H1 (cell line): ENCODE measurements around the gene OPCML. TPM values are rescaled to one million over a fixed set of nuclear protein-coding genes. Genes with fewer than 3 reads are reported as not detected.

Experiments used
- CTCF ChIA-PET: fragments of 300-600 bp; sonication (Branson Sonifier 250); formaldehyde crosslinking; loops from one replicate; lab custom pipeline; 2021; ENCODE audit not compliant: partially characterized antibody; lab: Charles Lee
- POLR2A ChIA-PET: fragments of 300-600 bp; sonication (Branson Sonifier 250); formaldehyde crosslinking; loops from one replicate; lab custom pipeline; 2021; ENCODE audit warnings: inconsistent platforms; ENCODE audit not compliant: partially characterized antibody; lab: Charles Lee
- DNase-seq, 2 experiments: peaks; one replicate each; pipeline versions ENCODE4 v3.0.0 to v3.0.0-alpha.2; 2010 to 2022; ENCODE audit warnings: low spot score in 2 of 2, low read depth in 1 of 2, mixed read lengths in 1 of 2
- FAIRE-seq: peaks from 2 replicates; lab custom pipeline; 2011; peaks lifted over from hg19 to GRCh38; lab: Jason Lieb, UNC
- H2AFZ ChIP-seq: 2 replicates; pipeline ENCODE4 v1.8.1; 2012; ENCODE audit warnings: low read length, inconsistent platforms
- H2AK5ac ChIP-seq: 2 replicates; pipeline ENCODE4 v1.6.1; 2013; ENCODE audit warnings: low read depth, low read length
- H2BK120ac ChIP-seq: replicated peaks from 2 replicates; pipeline ENCODE3; 2013; ENCODE audit warnings: low read depth, low read length, inconsistent platforms
- H2BK12ac ChIP-seq: 2 replicates; pipeline ENCODE4 v1.6.1; 2013; ENCODE audit warnings: low read depth, low read length
- H2BK15ac ChIP-seq: 2 replicates; pipeline ENCODE4 v1.6.1; 2013; ENCODE audit warnings: low read length
- H2BK20ac ChIP-seq: 2 replicates; pipeline ENCODE4 v1.6.1; 2013; ENCODE audit warnings: low read length
- H2BK5ac ChIP-seq: 2 replicates; pipeline ENCODE4 v1.6.1; 2013; ENCODE audit warnings: low read depth, low read length
- H3K14ac ChIP-seq: 2 replicates; pipeline ENCODE4 v1.6.1; 2013; ENCODE audit warnings: inconsistent platforms; ENCODE audit not compliant: insufficient read length
- H3K18ac ChIP-seq: 2 replicates; pipeline ENCODE4 v1.6.1; 2013; ENCODE audit warnings: low read length; ENCODE audit errors: extremely low read depth
- H3K23ac ChIP-seq: 2 replicates; pipeline ENCODE4 v1.6.1; 2013; ENCODE audit warnings: inconsistent platforms; ENCODE audit not compliant: insufficient read length
- H3K23me2 ChIP-seq: 2 replicates; pipeline ENCODE4 v1.6.1; 2013; ENCODE audit warnings: low read depth, low read length
- H3K27ac ChIP-seq: 2 replicates; pipeline ENCODE4 v1.6.1; 2011; ENCODE audit warnings: low read depth, low read length, inconsistent platforms
- H3K27me3 ChIP-seq, 4 experiments: replicated peaks in 1 of 4; 1 replicate in 1 of 4; 2 replicates in 3 of 4; pipeline versions ENCODE4 v1.6.1 to v1.8.1; 2011 to 2013; ENCODE audit warnings: low read length in 3 of 4, mild to moderate bottlenecking in 3 of 4, inconsistent platforms in 2 of 4, mixed read lengths in 2 of 4, moderate library complexity in 1 of 4; ENCODE audit not compliant: control insufficient read depth in 3 of 4, insufficient read depth in 3 of 4; ENCODE audit errors: extremely low read depth in 1 of 4
- H3K36me3 ChIP-seq, 4 experiments: 2 replicates each; pipeline versions ENCODE4 v1.6.1 to v1.8.1; 2011 to 2013; ENCODE audit warnings: mild to moderate bottlenecking in 4 of 4, low read length in 3 of 4, moderate library complexity in 2 of 4, control low read depth in 1 of 4, inconsistent platforms in 1 of 4; ENCODE audit not compliant: insufficient read depth in 4 of 4, control insufficient read depth in 2 of 4
- H3K4ac ChIP-seq: replicated peaks from 2 replicates; pipeline ENCODE3; 2013; ENCODE audit warnings: low read length, low read depth, mixed read lengths, inconsistent platforms; ENCODE audit not compliant: insufficient read length
- H3K4me1 ChIP-seq, 4 experiments: replicated peaks in 1 of 4; 1 replicate in 1 of 4; 2 replicates in 3 of 4; pipeline versions ENCODE4 v1.6.1 to v1.8.1; 2011 to 2013; ENCODE audit warnings: low read length in 3 of 4, inconsistent platforms in 2 of 4, mixed read lengths in 1 of 4; ENCODE audit not compliant: insufficient read depth in 4 of 4, control insufficient read depth in 3 of 4
- H3K4me2 ChIP-seq, 2 experiments: 2 replicates each; pipeline versions ENCODE4 v1.6.1 to v1.8.1; 2011 to 2013; ENCODE audit warnings: low read depth in 2 of 2, low read length in 2 of 2, control low read depth in 1 of 2, inconsistent platforms in 1 of 2, mild to moderate bottlenecking in 1 of 2; ENCODE audit not compliant: insufficient read depth in 1 of 2
- H3K4me3 ChIP-seq, 4 experiments: fragments of 200-600, 300-600 bp in 1 of 4; sonication (generic), shearing (Covaris generic), sonication (Bioruptor Twin) in 1 of 4; 2 replicates each; pipeline versions ENCODE4 v1.5.1 to v1.8.1; 2011 to 2016; ENCODE audit warnings: low read length in 4 of 4, low read depth in 3 of 4, control low read depth in 2 of 4, inconsistent platforms in 2 of 4, mild to moderate bottlenecking in 2 of 4, mixed read lengths in 1 of 4, moderate library complexity in 1 of 4; ENCODE audit not compliant: insufficient read depth in 2 of 4; ENCODE audit errors: extremely low read depth in 1 of 4
- H3K56ac ChIP-seq: replicated peaks from 2 replicates; pipeline ENCODE3; 2013; ENCODE audit warnings: low read depth, mild to moderate bottlenecking, mixed read lengths, low read length, inconsistent platforms; ENCODE audit not compliant: insufficient read length
- H3K79me1 ChIP-seq: 2 replicates; pipeline ENCODE4 v1.6.1; 2013; ENCODE audit warnings: low read depth, low read length, control low read depth
- H3K79me2 ChIP-seq, 2 experiments: 2 replicates each; pipeline versions ENCODE4 v1.6.1 to v1.8.1; 2012 to 2013; ENCODE audit warnings: low read length in 2 of 2, mild to moderate bottlenecking in 2 of 2, inconsistent platforms in 1 of 2; ENCODE audit not compliant: insufficient read depth in 2 of 2, control insufficient read depth in 1 of 2
- H3K9ac ChIP-seq, 4 experiments: replicated peaks in 1 of 4; 1 replicate in 1 of 4; 2 replicates in 3 of 4; pipeline versions ENCODE4 v1.6.1 to v1.8.1; 2011 to 2013; ENCODE audit warnings: low read depth in 3 of 4, low read length in 3 of 4, control low read depth in 2 of 4, mild to moderate bottlenecking in 2 of 4, moderate library complexity in 2 of 4, inconsistent platforms in 1 of 4; ENCODE audit errors: extremely low read depth in 1 of 4
- H3K9me3 ChIP-seq, 2 experiments: 2 replicates each; pipeline versions ENCODE4 v1.6.1 to v1.8.1; 2012 to 2013; ENCODE audit warnings: mild to moderate bottlenecking in 2 of 2, moderate library complexity in 2 of 2, control low read depth in 1 of 2, inconsistent platforms in 1 of 2, low read depth in 1 of 2, low read length in 1 of 2, mixed read lengths in 1 of 2; ENCODE audit not compliant: insufficient read depth in 2 of 2
- H4K20me1 ChIP-seq, 2 experiments: replicated peaks in 1 of 2; 2 replicates each; pipeline versions ENCODE3 to v1.8.1; 2011 to 2013; ENCODE audit warnings: inconsistent platforms in 2 of 2, low read length in 2 of 2, mild to moderate bottlenecking in 1 of 2; ENCODE audit not compliant: insufficient read depth in 2 of 2, control insufficient read depth in 1 of 2
- H4K5ac ChIP-seq: 2 replicates; pipeline ENCODE4 v1.6.1; 2013; ENCODE audit warnings: low read length, low read depth, mixed read lengths, inconsistent platforms; ENCODE audit not compliant: insufficient read length
- H4K8ac ChIP-seq: 2 replicates; pipeline ENCODE4 v1.8.0; 2013; ENCODE audit warnings: mild to moderate bottlenecking, moderate library complexity, low read length, inconsistent platforms; ENCODE audit not compliant: insufficient read depth; ENCODE audit errors: extremely low read depth
- H4K91ac ChIP-seq: replicated peaks from 2 replicates; pipeline ENCODE3; 2013; ENCODE audit warnings: low read length, mixed read lengths, inconsistent platforms; ENCODE audit not compliant: insufficient read length
- MAFK ChIP-seq: IDR thresholded peaks from 2 replicates; pipeline ENCODE4 v1.6.1; 2012; ENCODE audit warnings: low read depth, mild to moderate bottlenecking, improper control_type of control experiment, low read length
- ZNF274 ChIP-seq: IDR thresholded peaks from 2 replicates; pipeline ENCODE4 v1.7.0; 2012; ENCODE audit warnings: low read length, borderline replicate concordance; ENCODE audit errors: extremely low read depth
- whole genome bisulfite sequencing, 2 experiments: shearing (Covaris generic) in 1 of 2; methylation state at CpG; one replicate each; pipeline versions ENCODE4 v1.1.6 to v1.1.7; 2013 to 2015; ENCODE audit warnings: low lambda C conversion rate in 2 of 2, mixed read lengths in 2 of 2, inconsistent platforms in 1 of 2, low coverage in 1 of 2, missing lambda C conversion rate in 1 of 2; ENCODE audit not compliant: insufficient replicate concordance in 2 of 2, insufficient coverage in 1 of 2, insufficient read length in 1 of 2; ENCODE audit errors: extremely low coverage in 1 of 2, missing lambda C conversion rate in 1 of 2; 5-methylcytosine and 5-hydroxymethylcytosine counted together
- polyA plus RNA-seq, 7 experiments: library from polyadenylated mRNA; depleted of rRNA in 3 of 7; stranded (reverse) in 5 of 7; unstranded in 2 of 7; fragments of >200 nt in 5 of 7; fragments of 200-250 nt in 2 of 7; gene quantifications; 1 replicate in 5 of 7; 2 replicates in 1 of 7; 4 replicates in 1 of 7; pipeline versions ENCODE4 v1.2.1 to v1.2.3, GENCODE V29; 2011 to 2013; ENCODE audit warnings: missing spikeins in 2 of 7, mixed read lengths in 2 of 7
- total RNA-seq: library from RNA; stranded (reverse); fragmentation: NEBNext Ultra II Directional; extraction: Animal tissue kit (Norgen Biotek cat#: 25700); gene quantifications from 2 replicates; pipeline ENCODE4 v1.2.1, GENCODE V29; 2021

The OPCML gene
- total and polyA plus RNA-seq, 2 of the 8 experiments (the other 6 are each of a cell fraction or from before 2014, with no cell fraction given) = 2.3 to 3.1 TPM

DNA sequence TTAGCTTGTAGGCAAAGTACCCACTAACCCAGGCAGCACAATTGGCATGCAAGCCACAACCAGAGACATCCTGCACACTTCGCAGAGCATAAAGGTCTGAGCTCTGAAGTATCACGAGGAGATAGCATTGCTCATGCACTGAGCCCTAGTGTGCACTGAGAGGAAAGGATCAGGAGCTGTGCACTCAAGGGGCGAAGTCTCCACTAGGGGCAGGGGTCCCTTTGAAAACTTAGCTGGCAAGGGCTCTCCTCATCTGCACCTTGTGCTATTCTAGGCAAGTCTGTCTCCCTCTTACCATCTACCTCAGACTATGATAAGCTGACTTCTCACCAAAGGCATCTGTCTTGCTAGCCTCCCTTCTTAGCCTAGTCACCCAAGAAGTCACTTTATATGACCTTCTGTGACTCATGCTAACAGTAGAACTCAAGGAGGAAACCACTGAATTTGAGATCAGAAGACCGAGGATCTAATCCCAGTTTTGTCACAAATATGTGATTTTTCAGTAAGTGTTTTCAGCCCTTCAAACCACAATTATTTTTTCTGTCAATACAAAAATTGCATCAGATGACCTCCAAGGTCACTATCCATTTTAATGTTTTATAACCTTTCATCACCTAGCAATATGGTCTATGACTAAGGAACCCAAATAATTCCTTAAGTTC is 1083.8 kb downstream of the OPCML start:
- Histone ChIP-seq H3K79me1 (no peaks in the 10 kb centered on the region), H2BK12ac (no peak overlapping the region), H4K20me1 (no peaks in the 10 kb centered on the region), H3K4me3 (no peak overlapping the region), H2BK120ac (no peak overlapping the region), H4K8ac (no peak overlapping the region), H2BK15ac (no peak overlapping the region), H2AK5ac (no peak overlapping the region; the same call in 1 of the 2 replicates), H3K4me2 (no peak overlapping the region), H4K5ac (no peak overlapping the region), H3K36me3 (no peaks in the 10 kb centered on the region), H3K9ac (no peak overlapping the region), H4K91ac (no peak overlapping the region), H2BK5ac (no peak overlapping the region), H3K79me2 (no peaks in the 10 kb centered on the region), H3K23ac (no peak overlapping the region), H3K18ac (no peak overlapping the region), H3K14ac (no peak overlapping the region), H3K27ac (no peak overlapping the region), H3K23me2 (no peaks in the 10 kb centered on the region), H3K27me3 (no peaks in the 10 kb centered on the region), H2BK20ac (no peak overlapping the region), H3K4me1 (peaks cover 1 to 15% (median 9%) of the 10 kb centered on the region in 4 experiments; a peak in 6 of 7 replicates), H3K56ac (no peak overlapping the region), H2AFZ (no peak overlapping the region), H3K9me3 (no peaks in the 10 kb centered on the region), H3K4ac (no peak overlapping the region)
- ChIA-PET POLR2A (no interaction called here), CTCF (interaction anchor here (0.6 to 1.9 kb wide), 11 partner anchors 10 to 1376 kb away, joined by 3 to 13 read pairs (median 3); no protein-coding TSS in a partner anchor)
- FAIRE-seq (no peak), DNase-seq (no peak)
- WGBS, 2 experiments = 88% methylated on average over 4 of the region's 4 CpGs; no CpG with 5 or more reads in 1 of the 2 experiments
- TF ChIP-seq ZNF274 (no peak), MAFK (no peak)
